ENCODE measurements around the gene MYH11. TPM values are rescaled to one million over a fixed set of nuclear protein-coding genes. Genes with fewer than 3 reads are reported as not detected.

The MYH11 gene
- total and polyA plus RNA-seq, 2 experiments from 2014 or later = 2.0 to 12.2 TPM

GRCh38 chr16:15891508-15891907, 34.7 kb upstream of the MYH11 start:
- no peak for DNase-seq (ENCODE audit: low read depth in 1 of 2, low spot score in 1 of 2)
- Histone ChIP-seq H3K4me3 (no peak overlapping the region), H3K4me1 (ENCODE audit: low read depth) (no peaks in the 10 kb centered on the region), H3K27me3 (no peaks in the 10 kb centered on the region), H3K9me3 (ENCODE audit: low read depth) (no peaks in the 10 kb centered on the region), H3K36me3 (no peaks in the 10 kb centered on the region), H3K27ac (no peak overlapping the region)
- TF ChIP-seq CTCF (IDR thresholded peaks at IDR 0.05; ENCODE audit: low read depth, low read length) = no peak

GRCh38 chr16:15888072-15888976, 31.5 kb upstream of the MYH11 start, which contains the start of gene CEP20:
Gene CEP20, minus strand, starts transcription at chr16:15888603. Its CDS starts 18 bp downstream, at chr16:15888585.
- H3K9me3 ChIP-seq (ENCODE audit: low read depth) = no peaks in the 10 kb centered on the region
- DNase-seq (ENCODE audit: low read depth in 1 of 2, low spot score in 1 of 2) = peak; percentile 99 to 100
- no peaks in the 10 kb centered on the region for H3K4me1 ChIP-seq (ENCODE audit: low read depth)
- peak within 1 kb of the TSS; percentile 97 for H3K4me3 ChIP-seq
- no peaks in the 10 kb centered on the region for H3K27me3 ChIP-seq
- H3K36me3 ChIP-seq = peaks cover 4% of the 10 kb centered on the region
- peak; percentile 6 for TF ChIP-seq CTCF (IDR thresholded peaks at IDR 0.05; ENCODE audit: low read depth, low read length)
- H3K27ac ChIP-seq = peak within 1 kb of the TSS; percentile 93

- DNase-seq (ENCODE audit: low read depth in 1 of 2, low spot score in 1 of 2) = no peak
- TF ChIP-seq CTCF (IDR thresholded peaks at IDR 0.05; ENCODE audit: low read depth, low read length) = no peak
- no peaks in the 10 kb centered on the region for H3K27me3 ChIP-seq
- H3K4me3 ChIP-seq = peak overlapping the region; percentile 97
- H3K27ac ChIP-seq = no peak overlapping the region
- H3K4me1 ChIP-seq (ENCODE audit: low read depth) = no peaks in the 10 kb centered on the region
- no peaks in the 10 kb centered on the region for H3K9me3 ChIP-seq (ENCODE audit: low read depth)
- peaks cover 4% of the 10 kb centered on the region for H3K36me3 ChIP-seq
Observed at GRCh38 chr16:15887283-15887682, 30.5 kb upstream of the MYH11 start.

- Histone ChIP-seq H3K27me3 (no peaks in the 10 kb centered on the region), H3K4me1 (ENCODE audit: low read depth) (no peaks in the 10 kb centered on the region), H3K9me3 (ENCODE audit: low read depth) (no peaks in the 10 kb centered on the region), H3K36me3 (peaks cover 9% of the 10 kb centered on the region), H3K4me3 (no peak overlapping the region), H3K27ac (no peak overlapping the region)
- no peak for DNase-seq (ENCODE audit: low read depth in 1 of 2, low spot score in 1 of 2)
- no peak for TF ChIP-seq CTCF (IDR thresholded peaks at IDR 0.05; ENCODE audit: low read depth, low read length)
Observed at GRCh38 chr16:15886078-15886477, 29.2 kb upstream of the MYH11 start.

- Histone ChIP-seq H3K27ac (no peak overlapping the region), H3K4me1 (ENCODE audit: low read depth) (no peaks in the 10 kb centered on the region), H3K27me3 (no peaks in the 10 kb centered on the region), H3K4me3 (no peak overlapping the region), H3K36me3 (peaks cover 9% of the 10 kb centered on the region), H3K9me3 (ENCODE audit: low read depth) (no peaks in the 10 kb centered on the region)
- no peak for DNase-seq (ENCODE audit: low read depth in 1 of 2, low spot score in 1 of 2)
- TF ChIP-seq CTCF (IDR thresholded peaks at IDR 0.05; ENCODE audit: low read depth, low read length) = no peak
Observed at GRCh38 chr16:15885560-15886001, 28.8 kb upstream of the MYH11 start.

Measured in cardiac muscle cell (in vitro differentiated cells and primary cell).